Endometrial microvascular endothelial cells (primary cell): ENCODE data around the gene LEMD2. TPM values are rescaled to one million over a fixed set of nuclear protein-coding genes. Genes with fewer than 3 reads are reported as not detected.

Source experiments
- in situ Hi-C: cut with HindIII; loops from 2 replicates; pipeline ENCODE4 v1.10.0; 2017; ENCODE audit warnings: low sequenced_read_pairs, low pct_unique_long_range_greater_than_20kb; ENCODE audit errors: inconsistent ontology term
- total RNA-seq: library from RNA; depleted of rRNA; stranded (reverse); fragments of >200 nt; gene quantifications from one replicate; pipeline ENCODE4 v1.2.3, GENCODE V29; 2015; ENCODE audit errors: inconsistent ontology term

Gene LEMD2
- total RNA-seq, 1 donor from 2014 or later: 33.9 TPM

DNA sequence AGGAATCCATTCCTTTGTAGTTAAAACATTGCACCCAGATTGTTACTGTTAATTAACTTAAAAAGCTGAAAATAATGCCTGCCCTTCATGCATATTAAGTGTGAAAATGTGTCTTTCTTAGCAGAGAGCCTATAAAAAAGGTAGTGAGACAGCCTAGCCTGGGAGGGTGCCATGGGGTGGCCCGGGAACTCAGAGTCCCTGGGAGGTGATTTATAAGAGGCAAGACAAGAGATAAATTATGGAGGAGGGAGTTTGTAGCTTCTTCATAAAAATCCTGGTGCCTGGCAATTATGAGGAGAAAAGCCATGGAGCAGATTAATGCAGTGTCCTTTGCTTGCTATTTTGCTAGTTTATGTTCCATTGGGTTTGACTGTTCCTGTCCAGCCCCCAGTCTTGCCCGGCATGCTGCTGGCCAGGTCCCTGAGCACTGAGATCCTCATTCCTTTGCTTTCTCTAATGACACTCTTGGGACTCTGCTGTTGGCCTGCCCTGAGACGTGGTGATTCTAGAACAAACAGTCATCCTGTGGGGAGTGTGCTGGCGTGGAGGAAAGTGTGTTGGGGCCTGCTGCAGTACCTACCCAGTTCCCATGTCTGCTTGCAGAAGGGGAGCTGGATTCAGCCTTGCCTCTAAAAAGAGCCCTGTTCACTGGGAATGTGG, 10.7 kb upstream of the LEMD2 start:
- in situ Hi-C loops: no loop called here

GRCh38 chr6:33798343-33798848, 9.5 kb upstream of the LEMD2 start:
- in situ Hi-C loops: no loop called here

GRCh38 chr6:33797626-33798342, 8.9 kb upstream of the LEMD2 start:
- in situ Hi-C loops: no loop called here

DNA sequence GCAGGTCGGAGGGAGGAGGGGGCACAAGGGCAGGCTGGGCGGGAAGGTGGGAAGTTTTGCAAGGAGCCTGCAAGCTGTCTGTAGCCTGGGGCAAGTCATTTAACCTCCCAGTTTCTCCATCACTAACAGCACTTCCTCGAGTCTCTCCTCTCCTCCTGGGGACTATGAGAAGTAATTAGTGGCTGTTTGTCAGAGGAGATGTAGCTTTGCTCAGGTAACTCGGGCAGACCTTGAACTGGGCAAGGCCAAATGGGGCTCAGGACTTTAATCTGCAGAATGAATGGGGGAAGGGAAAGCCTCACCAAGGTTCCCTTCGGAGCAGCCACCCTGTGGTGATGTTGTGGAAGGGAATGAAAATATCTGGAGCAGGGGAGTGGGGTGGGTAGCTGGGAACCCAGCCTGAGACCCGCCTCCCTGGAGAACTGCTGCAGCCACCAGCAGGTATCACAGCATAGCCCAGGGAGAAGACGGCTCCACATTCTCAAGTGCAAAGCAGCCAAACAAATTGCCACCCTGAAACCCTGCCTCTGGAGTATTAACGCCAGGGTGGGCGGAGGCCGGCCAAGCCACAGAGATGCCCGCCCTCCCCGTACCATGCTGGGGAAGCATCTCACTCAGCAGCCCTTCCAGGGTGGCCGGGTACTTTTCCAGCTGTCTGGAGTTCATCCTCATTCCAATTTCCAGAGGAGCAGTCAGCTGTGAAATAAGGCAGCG, 6.1 kb upstream of the LEMD2 start:
- in situ Hi-C loops: no loop called here

GRCh38 chr6:33792981-33793380, 4.1 kb upstream of the LEMD2 start:
- in situ Hi-C loops: no loop called here

DNA sequence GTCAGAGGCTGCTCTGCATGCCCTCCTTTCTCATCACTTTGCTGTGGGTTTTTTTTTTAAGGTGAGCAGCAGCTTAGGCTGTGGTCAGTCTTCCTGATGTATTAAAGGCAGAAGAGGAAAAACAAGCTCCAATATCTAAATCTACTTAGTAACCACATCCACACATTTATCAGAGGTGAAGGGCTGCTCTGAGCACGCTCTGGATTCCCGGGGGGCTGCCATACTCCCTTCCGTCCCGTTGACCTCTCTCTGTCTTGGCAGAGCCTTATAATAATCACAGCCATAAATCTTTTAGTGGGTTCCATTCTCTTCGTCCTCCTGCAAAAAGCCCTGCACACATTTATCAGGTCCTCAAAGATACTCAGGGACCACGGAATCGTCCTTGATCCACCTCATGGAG, 2.7 kb upstream of the LEMD2 start:
- in situ Hi-C loops: no loop called here

DNA sequence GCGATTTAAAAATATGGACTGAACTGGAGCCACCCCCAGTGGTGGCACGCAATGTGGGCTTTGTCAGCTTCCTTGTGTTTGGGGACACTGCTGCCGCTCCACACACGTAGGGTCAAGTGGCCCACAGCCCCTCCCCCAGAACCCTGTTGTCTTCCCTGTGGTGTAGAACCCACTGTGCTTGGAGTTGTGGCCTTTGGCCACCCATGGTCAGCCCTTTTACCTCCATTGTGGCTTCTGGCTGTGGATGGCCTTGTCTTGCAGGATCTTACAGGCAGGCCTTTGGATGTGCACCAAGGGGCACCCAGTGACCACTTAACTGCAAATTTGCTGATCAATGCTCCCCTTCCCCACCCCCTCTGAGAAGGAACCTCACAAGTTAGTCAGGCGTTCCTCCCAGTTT, 2.0 kb upstream of the LEMD2 start:
- in situ Hi-C loops: no loop called here

DNA sequence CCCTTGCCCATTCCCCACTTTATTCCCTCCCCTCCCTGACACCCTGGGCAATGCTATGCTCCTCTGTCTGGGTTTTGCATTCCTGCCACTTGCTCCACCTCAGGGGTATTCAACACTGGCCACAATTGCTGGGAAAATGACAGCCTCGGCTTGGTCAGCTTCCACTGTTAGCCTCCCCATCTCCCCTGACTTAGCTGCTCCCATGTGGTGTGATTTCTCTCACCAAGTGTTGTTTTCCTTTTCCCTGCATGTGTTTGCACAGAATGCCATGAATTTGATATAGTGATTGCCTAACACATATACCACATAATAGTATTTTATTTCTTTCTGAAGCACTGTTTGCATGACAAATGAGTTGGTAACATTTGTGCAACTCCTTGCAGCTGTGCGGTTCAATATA, 1.4 kb upstream of the LEMD2 start:
- in situ Hi-C loops: no loop called here

GRCh38 chr6:33789550-33789895, 593 bp upstream of the LEMD2 start:
- in situ Hi-C loops: no loop called here

DNA sequence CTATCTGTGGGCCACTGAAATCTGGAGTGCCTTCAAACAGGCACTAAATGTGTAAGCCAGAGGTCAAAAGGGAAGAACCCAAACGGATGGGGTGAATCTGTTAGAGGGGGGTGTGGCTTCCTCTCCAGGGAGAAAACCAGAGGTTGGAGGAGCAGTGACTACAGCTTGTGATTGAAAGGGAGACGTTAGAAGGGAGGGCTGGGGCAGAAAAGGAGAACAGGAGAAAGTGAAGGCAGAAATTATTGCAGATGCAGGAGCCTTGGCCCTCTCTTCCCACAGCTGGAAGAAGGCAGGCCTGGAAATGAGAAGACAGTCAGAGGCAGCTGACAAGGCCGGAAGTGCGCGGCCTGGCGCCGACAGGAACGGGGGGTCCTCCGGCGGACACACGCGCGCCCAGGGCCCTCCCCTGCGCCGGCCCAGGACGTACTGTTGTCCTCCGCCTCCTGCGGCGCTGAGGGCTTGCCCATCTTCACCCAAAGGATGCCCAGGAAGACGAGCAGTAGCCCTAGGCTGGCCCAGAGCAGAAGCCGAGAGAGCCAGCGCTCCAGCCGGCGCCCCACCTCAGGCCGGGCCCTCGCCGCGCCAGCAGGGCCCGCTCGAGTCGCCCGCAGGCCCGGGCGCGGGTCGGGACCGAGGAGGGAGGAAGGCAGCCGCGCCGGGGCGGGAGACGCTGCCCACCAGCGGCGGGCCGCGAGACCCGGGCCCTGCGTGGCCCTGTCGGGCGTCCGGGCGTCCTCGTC, 806 bp downstream of the LEMD2 start:
- in situ Hi-C loops: no loop called here

DNA sequence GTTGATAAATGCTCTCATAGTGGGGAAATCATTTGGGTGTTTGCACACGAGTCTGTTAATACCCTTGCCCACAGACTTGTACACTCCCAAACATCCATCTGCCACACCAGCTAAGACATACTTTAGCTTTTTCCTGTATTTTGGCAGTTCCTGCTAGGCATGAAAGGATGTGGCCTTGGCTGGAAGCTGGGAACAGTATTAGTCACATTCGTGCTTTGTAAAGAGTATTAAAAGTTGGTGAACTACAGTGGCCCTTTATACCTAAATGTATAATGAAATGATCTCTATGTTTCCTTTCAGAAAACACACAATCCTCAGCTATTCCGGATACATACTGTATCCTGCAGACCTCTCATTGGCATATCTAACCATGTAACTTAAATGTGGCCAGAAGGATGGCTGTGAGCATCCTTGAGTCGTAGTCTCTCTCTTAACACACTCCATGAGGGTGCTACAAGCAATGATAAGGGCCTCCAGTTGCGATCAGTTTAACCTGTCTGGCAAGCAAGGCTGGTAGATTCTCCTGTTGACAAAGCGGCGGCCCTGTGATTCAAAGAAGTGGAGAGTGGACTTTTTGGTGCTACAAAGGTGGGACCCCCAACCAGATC, 1.5 kb downstream of the LEMD2 start:
- in situ Hi-C loops: no loop called here

GRCh38 chr6:33786736-33787135, 2.2 kb downstream of the LEMD2 start:
- in situ Hi-C loops: no loop called here

- in situ Hi-C loops: no loop called here
Measured at GRCh38 chr6:33785778-33786177, 3.2 kb downstream of the LEMD2 start.

GRCh38 chr6:33784787-33785186, 4.1 kb downstream of the LEMD2 start:
- in situ Hi-C loops: no loop called here

DNA sequence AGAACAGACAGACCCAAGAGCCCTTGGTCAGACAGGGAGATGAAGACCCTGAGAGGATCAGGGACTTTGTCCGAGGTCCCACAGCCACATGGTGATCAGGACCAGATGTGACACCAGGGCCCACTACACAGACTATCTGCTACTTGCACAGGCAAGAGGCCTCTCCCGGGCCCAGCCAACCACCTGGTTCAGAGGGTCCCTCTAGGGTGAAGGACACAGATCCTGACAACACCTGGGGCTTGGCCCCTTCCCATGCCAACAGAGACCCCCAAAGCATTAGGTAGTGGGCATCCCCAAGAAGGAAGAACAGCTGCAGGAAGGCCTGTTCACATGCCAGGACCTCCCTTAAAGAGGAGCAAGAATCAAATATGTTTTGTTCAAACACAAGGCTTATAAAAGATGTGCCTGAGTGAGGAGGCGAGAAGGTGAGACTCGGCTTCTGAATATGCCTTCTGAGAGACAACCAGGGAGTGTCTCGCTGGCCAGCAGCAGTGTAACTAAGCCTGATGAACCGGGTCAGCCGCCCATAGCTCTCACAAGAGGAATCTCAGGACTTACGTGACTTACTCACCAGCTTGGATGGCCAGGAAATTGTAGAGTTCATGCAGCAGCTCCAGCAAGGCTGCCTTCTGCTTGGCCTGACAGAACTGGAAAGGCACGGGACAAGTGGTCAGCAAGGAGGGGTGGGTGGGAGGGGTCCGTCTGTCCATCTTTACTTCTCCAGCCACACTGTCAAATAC, 5.0 kb downstream of the LEMD2 start:
- in situ Hi-C loops: no loop called here

GRCh38 chr6:33782561-33782960, 6.4 kb downstream of the LEMD2 start:
- in situ Hi-C loops: no loop called here

- in situ Hi-C loops: no loop called here
Measured at GRCh38 chr6:33781131-33781975, 7.6 kb downstream of the LEMD2 start.

- in situ Hi-C loops: no loop called here
Measured at GRCh38 chr6:33779895-33780294, 9.0 kb downstream of the LEMD2 start.
